Adrenal gland (tissue), 12 donors: Measurements from ENCODE around the gene BTG1. TPM values are rescaled to one million over a fixed set of nuclear protein-coding genes. Genes with fewer than 3 reads are reported as not detected.

Source experiments
- DNase-seq, 7 donors: peaks; one replicate each; pipeline ENCODE4 v3.0.0-alpha.2; 2019 to 2020
- H3K27ac ChIP-seq, 5 donors: fragments of 200-600 bp; sonication (generic) in 4 of 5; 1 replicate in 3 of 5; 2 replicates in 2 of 5; pipeline versions ENCODE4 v1.5.1 to v1.8.0; 2016 to 2020; ENCODE audit warnings: mild to moderate bottlenecking in 1 of 5
- H3K27me3 ChIP-seq: fragments of 200-600 bp; 2 replicates; pipeline ENCODE4 v1.8.0; 2021
- H3K36me3 ChIP-seq, 2 donors: fragments of 200-600 bp; replicated peaks in 1 of 2; 1 replicate in 1 of 2; 2 replicates in 1 of 2; pipeline versions ENCODE4 v1.5.1 to v1.8.0; 2018 to 2022
- H3K4me1 ChIP-seq, 2 donors: fragments of 200-600 bp; replicated peaks in 1 of 2; 1 replicate in 1 of 2; 2 replicates in 1 of 2; pipeline versions ENCODE4 v1.5.1 to v1.8.0; 2018 to 2021
- H3K4me3 ChIP-seq, 4 donors: fragments of 200-600 bp; sonication (generic) in 3 of 4; one replicate each; pipeline ENCODE4 v1.5.1; 2016 to 2018
- H3K9me3 ChIP-seq, 3 donors: fragments of 200-600 bp; sonication (generic) in 1 of 3; replicated peaks in 1 of 3; 1 replicate in 2 of 3; 2 replicates in 1 of 3; pipeline versions ENCODE4 v1.5.1 to v1.8.0; 2016 to 2021
- POLR2A ChIP-seq, 2 donors: fragments of 450-650 bp; IDR thresholded peaks; one replicate each; pipeline ENCODE4 v1.6.1; 2017; ENCODE audit warnings: antibody characterized with exemption in 2 of 2, mild to moderate bottlenecking in 2 of 2, moderate library complexity in 1 of 2
- WGBS, 4 donors: extraction: QIAGEN DNeasy Blood & Tissue Kit in 2 of 4; methylation state at CpG; one replicate each; pipeline versions ENCODE4 v1.1.5 to v1.1.7; 2013 to 2017; 5-methylcytosine and 5-hydroxymethylcytosine counted together
- intact Hi-C, 2 donors: fragments of 100-400 bp; cut with DNase I; formaldehyde crosslinking; loops; one replicate each; pipeline versions ENCODE4 v1.14.1 to v1.15.0; 2022 to 2023
- polyA plus RNA-seq, 3 donors: library from polyadenylated mRNA; stranded (reverse); fragments of 200-250 nt in 2 of 3; fragments of 350-450 nt in 1 of 3; fragmentation: Illumina TruSeq in 1 of 3; extraction: RNeasy Lipid Tissue Mini Kit (QIAGEN cat#74804) in 1 of 3; gene quantifications; one replicate each; pipeline ENCODE4 v1.2.3, GENCODE V29; 2013 to 2014
- total RNA-seq, 9 donors: library from RNA; depleted of rRNA in 4 of 9; stranded (reverse); fragments of >200 nt in 4 of 9; fragments of 120-200 nt in 1 of 9; fragmentation: NEBNext Ultra II Directional in 1 of 9; extraction: Animal tissue kit (Norgen Biotek cat#: 25700) in 1 of 9; gene quantifications; one replicate each; pipeline versions ENCODE4 v1.1.0 to v1.2.4, GENCODE V29; 2013 to 2023
- TF ChIP-seq, protein P1 (sequence below), 6 experiments: fragments of 450-650 bp in 4 of 6; fragments of 200-600 bp in 2 of 6; sonication (generic) in 1 of 6; IDR thresholded peaks; 1 replicate in 5 of 6; 2 replicates in 1 of 6; pipeline versions ENCODE4 v1.5.1 to v1.8.0; 2016 to 2021; ENCODE audit warnings: antibody characterized with exemption in 6 of 6, mild to moderate bottlenecking in 2 of 6, moderate library complexity in 1 of 6
- donor health status: healthy with polysubstance abuse.
- donor health status: Bipolar disorder and iron deficiency.
- donor health status: DM: yes; HTN: yes; CAD: no.
- donor health status: DM: no; HTN: no; CAD: no.
- donor health status: DM: no; HTN: no; CAD: no.
- donor health status: DM: yes; HTN: yes; CAD: no.

BTG1 gene
- total and polyA plus RNA-seq, 12 donors = 26.3 to 388 (median 60.8) TPM

DNA sequence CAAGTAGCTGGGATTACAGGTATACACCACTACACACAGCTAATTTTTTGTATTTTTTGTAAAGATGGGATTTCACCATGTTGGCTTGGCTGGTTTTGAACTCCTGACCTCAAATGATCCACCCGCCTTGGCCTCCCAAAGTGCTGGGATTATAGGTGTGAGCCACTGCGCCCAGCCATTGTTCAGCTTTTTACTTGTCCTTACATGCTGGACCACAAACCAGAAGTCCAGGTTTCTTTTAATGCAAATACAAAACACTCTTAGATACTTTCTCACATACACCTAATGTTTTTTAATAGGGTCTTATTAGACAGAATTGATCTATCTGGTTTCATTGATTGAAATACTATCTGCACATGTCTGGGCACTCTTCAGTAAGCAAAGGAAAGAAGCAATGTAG lies 40.5 kb downstream of the BTG1 start:
- Histone ChIP-seq H3K27me3 (no peaks in the 10 kb centered on the region), H3K4me3 (no peak overlapping the region), H3K9me3 (no peaks in the 10 kb centered on the region), H3K4me1 (peaks cover 4 to 22% of the 10 kb centered on the region in 2 donors), H3K27ac (no peak overlapping the region), H3K36me3 (no peaks in the 10 kb centered on the region)
- WGBS, 4 donors = 91 to 98% (median 97%) methylated on average over 2 of the region's 2 CpGs
- intact Hi-C loops = no loop called here
- no peak for TF ChIP-seq POLR2A (IDR thresholded peaks at IDR 0.05)
- TF ChIP-seq, protein P1, sequence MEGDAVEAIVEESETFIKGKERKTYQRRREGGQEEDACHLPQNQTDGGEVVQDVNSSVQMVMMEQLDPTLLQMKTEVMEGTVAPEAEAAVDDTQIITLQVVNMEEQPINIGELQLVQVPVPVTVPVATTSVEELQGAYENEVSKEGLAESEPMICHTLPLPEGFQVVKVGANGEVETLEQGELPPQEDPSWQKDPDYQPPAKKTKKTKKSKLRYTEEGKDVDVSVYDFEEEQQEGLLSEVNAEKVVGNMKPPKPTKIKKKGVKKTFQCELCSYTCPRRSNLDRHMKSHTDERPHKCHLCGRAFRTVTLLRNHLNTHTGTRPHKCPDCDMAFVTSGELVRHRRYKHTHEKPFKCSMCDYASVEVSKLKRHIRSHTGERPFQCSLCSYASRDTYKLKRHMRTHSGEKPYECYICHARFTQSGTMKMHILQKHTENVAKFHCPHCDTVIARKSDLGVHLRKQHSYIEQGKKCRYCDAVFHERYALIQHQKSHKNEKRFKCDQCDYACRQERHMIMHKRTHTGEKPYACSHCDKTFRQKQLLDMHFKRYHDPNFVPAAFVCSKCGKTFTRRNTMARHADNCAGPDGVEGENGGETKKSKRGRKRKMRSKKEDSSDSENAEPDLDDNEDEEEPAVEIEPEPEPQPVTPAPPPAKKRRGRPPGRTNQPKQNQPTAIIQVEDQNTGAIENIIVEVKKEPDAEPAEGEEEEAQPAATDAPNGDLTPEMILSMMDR (IDR thresholded peaks at IDR 0.05) = no peak
- no peak for DNase-seq

DNA sequence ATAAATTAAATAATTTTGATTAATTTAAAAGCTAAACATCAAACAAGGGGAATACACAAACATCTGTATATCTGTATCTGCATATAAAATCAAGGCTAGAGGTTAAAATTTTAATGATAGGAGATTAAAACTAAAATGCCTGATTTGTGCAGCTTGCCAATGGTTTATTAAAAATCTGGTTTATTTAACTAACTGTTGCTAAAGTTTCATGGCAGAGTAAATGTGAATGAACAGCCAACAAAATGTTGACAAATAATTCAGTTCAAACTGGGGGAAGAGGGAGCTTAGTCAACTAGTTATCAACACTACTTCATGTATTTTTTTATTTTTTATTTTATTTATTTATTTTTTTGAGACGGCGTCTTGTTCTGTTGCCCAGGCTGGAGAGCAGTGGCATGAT lies 43.0 kb downstream of the BTG1 start:
- TF ChIP-seq, protein P1 (IDR thresholded peaks at IDR 0.05) = no peak
- TF ChIP-seq POLR2A (IDR thresholded peaks at IDR 0.05) = no peak
- WGBS, 4 donors = 77 to 86% (median 80%) methylated on average over 2 of the region's 2 CpGs
- Histone ChIP-seq H3K9me3 (no peaks in the 10 kb centered on the region), H3K36me3 (no peaks in the 10 kb centered on the region), H3K4me1 (peaks cover 4 to 8% of the 10 kb centered on the region in 2 donors), H3K4me3 (no peak overlapping the region), H3K27me3 (no peaks in the 10 kb centered on the region), H3K27ac (no peak overlapping the region)
- intact Hi-C loops = no loop called here
- no peak for DNase-seq

DNA sequence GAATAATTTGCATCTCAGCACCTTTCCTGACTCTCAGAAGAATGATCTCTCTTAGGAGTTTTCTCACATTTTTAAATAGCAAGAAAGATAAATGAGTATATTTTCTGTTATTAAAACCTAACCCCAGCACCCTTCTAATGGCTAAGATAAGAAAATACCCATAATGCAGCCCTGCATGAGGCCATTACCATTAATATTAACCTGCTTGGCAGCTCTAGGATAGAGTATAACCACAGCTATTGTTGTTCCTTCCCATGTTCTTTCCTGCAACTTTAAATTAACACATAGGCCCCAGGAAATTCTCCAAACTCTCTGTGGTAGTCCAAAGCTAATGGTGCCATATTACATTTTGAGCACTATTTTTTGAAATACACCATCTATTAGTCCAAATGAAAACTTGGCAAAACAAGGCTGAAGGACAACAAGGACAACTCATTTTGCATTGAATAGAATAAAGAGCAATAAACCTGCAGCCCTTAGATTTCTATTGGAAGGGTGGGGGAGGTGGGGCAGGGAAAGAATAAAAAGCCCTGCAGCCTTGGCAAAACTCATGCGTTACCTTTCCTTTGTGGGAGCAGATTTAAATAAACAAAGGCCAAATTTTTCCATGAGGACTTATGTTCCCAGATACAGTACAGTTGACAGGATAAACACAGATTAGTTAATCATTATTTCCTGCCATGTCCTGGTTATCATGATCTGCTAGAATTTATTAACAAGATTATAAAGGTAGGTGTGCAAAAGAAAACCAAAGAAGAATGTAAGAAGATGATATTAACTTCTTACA lies 46.9 kb downstream of the BTG1 start:
- Histone ChIP-seq H3K4me1 (peaks cover 13 to 27% of the 10 kb centered on the region in 2 donors), H3K4me3 (no peak overlapping the region), H3K27me3 (no peaks in the 10 kb centered on the region), H3K27ac (no peak overlapping the region), H3K9me3 (no peaks in the 10 kb centered on the region), H3K36me3 (no peaks in the 10 kb centered on the region)
- 58 to 76% (median 61%) methylated on average over 1 of the region's 1 CpG for WGBS, 4 donors
- TF ChIP-seq, protein P1 (IDR thresholded peaks at IDR 0.05) = no peak
- TF ChIP-seq POLR2A (IDR thresholded peaks at IDR 0.05) = no peak
- intact Hi-C loops = no loop called here
- no peak for DNase-seq

DNA sequence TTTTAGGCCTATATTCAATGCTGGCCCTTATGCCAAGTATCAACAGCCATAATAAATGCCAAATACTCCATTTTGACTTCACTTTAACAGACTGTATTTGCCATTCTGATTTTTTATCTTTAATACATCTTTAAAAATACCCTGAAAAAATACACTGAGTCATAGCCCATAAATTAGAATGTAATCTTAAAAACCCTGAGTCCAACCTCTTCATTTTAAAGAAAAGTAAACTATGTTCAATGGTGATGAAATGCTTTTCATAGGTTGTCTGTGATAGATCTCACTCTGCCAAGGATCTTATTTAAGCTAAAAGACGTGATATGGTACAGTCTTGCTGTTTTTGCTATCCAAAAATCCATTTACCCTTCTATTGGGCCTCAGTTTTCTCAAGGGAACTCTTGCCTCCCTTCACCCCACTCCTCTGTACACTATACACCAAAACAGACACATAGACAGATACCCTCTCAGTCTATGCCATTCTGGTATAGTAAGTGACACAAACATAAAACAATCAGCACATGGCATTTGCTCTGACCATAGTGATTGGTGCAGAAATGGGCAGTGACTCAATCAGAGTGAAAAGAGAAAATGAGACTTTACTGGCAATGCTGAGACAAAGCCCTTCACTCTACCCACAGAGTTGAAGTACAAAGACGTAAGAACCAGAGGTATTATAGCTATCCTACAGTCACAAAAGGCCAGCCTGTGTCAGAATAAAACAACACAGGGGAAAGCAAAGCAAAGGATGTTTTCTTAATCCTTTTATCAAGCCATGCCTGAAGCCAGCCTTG lies 49.1 kb downstream of the BTG1 start:
- intact Hi-C loops = no loop called here
- no peak overlapping the region for H3K4me3 ChIP-seq
- no peaks in the 10 kb centered on the region for H3K9me3 ChIP-seq
- TF ChIP-seq POLR2A (IDR thresholded peaks at IDR 0.05) = no peak
- TF ChIP-seq, protein P1 (IDR thresholded peaks at IDR 0.05) = no peak
- no peak for DNase-seq
- H3K27me3 ChIP-seq = no peaks in the 10 kb centered on the region
- peak overlapping the region in 3 of 5 donors; percentile 23 to 68 (median 23) for H3K27ac ChIP-seq
- 48 to 66% (median 59%) methylated on average over 2 of the region's 2 CpGs for WGBS, 4 donors
- no peaks in the 10 kb centered on the region for H3K36me3 ChIP-seq
- peaks cover 9 to 21% of the 10 kb centered on the region in 2 donors for H3K4me1 ChIP-seq
